Measurements from ENCODE around the gene TNFRSF8.

The TNFRSF8 gene

DNA sequence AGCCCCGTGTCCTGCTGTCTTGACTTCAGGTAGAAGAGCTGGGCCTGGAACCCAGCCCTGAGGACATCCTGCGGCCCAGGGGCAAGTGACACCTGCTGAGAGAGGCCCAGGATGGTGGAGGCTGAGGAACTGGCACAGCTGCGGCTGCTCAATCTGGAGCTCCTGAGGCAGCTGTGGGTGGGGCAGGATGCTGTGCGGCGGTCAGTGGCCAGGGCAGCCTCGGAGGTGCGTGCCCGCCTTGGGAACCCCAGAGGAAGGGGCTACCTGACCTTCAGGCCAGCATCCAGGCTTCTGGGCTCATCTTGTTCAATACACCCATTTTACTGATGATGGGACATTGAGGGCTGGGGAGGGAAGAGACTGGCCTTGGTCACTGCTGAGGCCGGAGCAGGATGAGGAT lies 41.5 kb upstream of the TNFRSF8 start:
- TF ChIP-seq, protein P1, sequence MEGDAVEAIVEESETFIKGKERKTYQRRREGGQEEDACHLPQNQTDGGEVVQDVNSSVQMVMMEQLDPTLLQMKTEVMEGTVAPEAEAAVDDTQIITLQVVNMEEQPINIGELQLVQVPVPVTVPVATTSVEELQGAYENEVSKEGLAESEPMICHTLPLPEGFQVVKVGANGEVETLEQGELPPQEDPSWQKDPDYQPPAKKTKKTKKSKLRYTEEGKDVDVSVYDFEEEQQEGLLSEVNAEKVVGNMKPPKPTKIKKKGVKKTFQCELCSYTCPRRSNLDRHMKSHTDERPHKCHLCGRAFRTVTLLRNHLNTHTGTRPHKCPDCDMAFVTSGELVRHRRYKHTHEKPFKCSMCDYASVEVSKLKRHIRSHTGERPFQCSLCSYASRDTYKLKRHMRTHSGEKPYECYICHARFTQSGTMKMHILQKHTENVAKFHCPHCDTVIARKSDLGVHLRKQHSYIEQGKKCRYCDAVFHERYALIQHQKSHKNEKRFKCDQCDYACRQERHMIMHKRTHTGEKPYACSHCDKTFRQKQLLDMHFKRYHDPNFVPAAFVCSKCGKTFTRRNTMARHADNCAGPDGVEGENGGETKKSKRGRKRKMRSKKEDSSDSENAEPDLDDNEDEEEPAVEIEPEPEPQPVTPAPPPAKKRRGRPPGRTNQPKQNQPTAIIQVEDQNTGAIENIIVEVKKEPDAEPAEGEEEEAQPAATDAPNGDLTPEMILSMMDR (IDR thresholded peaks at IDR 0.05; ENCODE audit: low read depth, low read length, missing control alignments), result no peak
- no peak for DNase-seq (ENCODE audit: low read depth)
- in situ Hi-C loops (cut with HindIII; ENCODE audit: low sequenced_read_pairs), result loop anchor here (5.0 kb wide), 1 partner anchor 39 kb away; the partner anchor contains the start of gene MFN2
- H3K4me3 ChIP-seq (ENCODE audit: low read depth, low read length), result no peak overlapping the region

DNA sequence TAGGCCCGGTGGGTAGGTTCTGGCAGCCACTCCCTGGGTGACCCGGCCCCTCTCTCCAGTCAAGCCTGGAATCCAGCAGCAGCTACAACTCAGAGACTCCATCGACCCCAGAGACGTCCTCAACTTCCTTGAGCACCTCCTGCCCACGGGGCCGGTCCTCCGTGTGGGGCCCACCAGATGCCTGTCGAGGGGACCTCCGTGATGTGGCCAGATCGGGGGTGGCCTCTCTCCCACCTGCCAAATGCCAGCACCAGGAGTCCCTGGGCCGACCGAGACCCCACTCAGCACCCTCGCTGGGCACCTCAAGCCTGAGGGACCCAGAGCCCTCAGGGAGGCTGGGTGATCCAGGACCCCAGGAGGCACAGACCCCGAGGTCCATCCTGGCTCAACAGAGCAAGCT lies 41.1 kb upstream of the TNFRSF8 start:
- TF ChIP-seq, protein P1 (IDR thresholded peaks at IDR 0.05; ENCODE audit: low read depth, low read length, missing control alignments), result no peak
- DNase-seq (ENCODE audit: low read depth), result no peak
- H3K4me3 ChIP-seq (ENCODE audit: low read depth, low read length), result no peak overlapping the region
- in situ Hi-C loops (cut with HindIII; ENCODE audit: low sequenced_read_pairs), result loop anchor here (5.0 kb wide), 1 partner anchor 40 kb away; the partner anchor contains the start of gene MFN2

DNA sequence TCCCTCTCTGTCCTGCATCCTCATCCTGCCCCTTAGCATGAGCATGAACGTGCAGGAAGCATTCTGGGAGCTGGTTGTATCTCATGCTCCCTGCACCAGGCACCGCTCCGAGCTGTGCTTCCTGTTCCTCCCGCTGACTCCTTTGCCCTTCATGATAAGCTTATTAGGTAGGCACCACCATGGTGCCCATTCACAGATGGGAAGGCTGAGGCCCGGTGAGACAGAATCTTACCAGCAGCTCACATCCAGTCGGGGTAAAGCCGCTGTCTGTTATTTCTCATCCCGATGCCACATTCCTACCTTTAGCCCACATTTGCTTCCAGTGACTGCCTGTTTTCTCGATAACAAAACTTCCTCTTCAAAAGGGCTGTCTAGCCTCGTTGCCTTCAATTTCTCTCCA lies 36.5 kb upstream of the TNFRSF8 start:
- in situ Hi-C loops (cut with HindIII; ENCODE audit: low sequenced_read_pairs), result no loop called here
- no peak overlapping the region for H3K4me3 ChIP-seq (ENCODE audit: low read depth, low read length)
- TF ChIP-seq, protein P1 (IDR thresholded peaks at IDR 0.05; ENCODE audit: low read depth, low read length, missing control alignments), result no peak
- no peak for DNase-seq (ENCODE audit: low read depth)

DNA sequence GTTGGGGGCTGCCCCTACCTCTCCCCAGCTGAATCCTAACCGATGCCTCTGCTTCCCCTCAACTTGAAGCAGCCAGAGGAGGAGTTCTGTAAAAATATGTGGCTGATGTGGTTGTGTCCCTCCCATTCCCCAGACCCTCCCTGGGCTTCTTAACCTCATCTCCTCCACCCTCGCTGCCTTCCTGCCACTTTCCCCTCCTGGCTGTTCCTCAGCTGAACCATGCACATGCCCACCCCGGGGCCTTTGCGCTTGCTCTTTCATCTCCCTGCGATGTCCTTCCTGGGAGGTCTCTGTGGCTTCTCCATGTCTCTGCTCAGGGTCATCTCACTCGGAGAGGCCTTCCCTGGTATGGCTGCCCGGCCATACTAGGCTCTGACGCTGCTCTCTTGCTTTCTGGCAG lies 34.9 kb upstream of the TNFRSF8 start:
- DNase-seq (ENCODE audit: low read depth), result no peak
- H3K4me3 ChIP-seq (ENCODE audit: low read depth, low read length), result no peak overlapping the region
- in situ Hi-C loops (cut with HindIII; ENCODE audit: low sequenced_read_pairs), result no loop called here
- TF ChIP-seq, protein P1 (IDR thresholded peaks at IDR 0.05; ENCODE audit: low read depth, low read length, missing control alignments), result no peak

DNA sequence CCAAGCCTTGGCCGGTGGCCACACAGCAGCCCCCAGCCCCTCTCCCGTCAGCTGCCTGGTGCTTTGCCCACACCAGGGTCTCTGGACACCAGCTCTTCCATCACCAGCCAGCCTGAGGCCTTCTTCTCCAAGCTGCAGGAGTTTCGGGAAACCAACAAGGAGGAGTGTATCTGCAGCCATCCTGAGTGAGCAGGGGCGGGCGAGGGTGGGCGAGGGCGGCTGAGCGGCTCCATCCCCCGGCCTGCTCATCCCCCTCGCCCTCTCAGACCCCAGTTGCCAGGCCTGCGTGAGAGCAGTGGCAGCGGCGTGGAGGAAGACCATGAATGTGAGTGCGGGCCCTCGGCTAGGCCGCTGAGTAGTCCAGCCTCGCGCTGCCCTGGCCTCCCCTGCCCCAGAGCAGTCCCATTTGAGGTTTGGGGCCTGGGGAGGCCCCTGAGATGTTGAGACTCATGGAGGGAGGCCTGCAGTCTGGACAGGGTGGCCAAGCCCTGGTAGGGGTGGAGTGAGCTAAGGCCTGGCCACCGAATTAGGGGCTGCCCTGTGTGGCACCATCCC lies 34.1 kb upstream of the TNFRSF8 start:
- TF ChIP-seq, protein P1 (IDR thresholded peaks at IDR 0.05; ENCODE audit: low read depth, low read length, missing control alignments), result no peak
- in situ Hi-C loops (cut with HindIII; ENCODE audit: low sequenced_read_pairs), result no loop called here
- no peak overlapping the region for H3K4me3 ChIP-seq (ENCODE audit: low read depth, low read length)
- DNase-seq (ENCODE audit: low read depth), result no peak

DNA sequence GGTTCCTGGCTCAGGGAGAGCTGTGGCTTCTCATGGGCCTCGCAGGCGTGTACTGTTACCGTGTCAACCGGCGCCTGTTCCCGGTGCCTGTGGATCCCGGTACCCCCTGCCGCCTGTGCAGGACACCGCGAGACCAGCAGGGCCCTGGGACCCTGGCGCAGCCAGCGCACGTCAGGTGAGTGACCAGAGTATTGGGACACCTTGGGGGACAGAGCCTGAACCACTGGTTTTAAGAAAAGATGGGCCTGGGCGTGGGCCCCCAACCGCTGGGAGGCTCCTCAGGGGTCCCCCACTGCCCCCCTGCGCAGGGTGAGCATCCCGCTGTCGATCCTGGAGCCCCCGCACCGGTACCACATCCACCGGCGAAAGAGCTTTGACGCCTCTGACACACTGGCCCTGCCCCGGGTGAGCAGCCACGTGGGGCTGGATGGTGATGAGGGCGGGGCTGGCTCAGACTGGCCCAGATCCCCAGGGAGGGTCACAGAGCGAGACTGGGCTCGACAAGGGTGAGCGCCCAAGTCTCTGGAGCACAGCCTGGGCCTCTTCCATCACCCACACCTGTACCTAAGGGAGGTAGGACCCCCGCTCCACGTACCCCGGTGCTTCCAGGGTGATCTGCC lies 33.3 kb upstream of the TNFRSF8 start:
- H3K4me3 ChIP-seq (ENCODE audit: low read depth, low read length), result no peak overlapping the region
- TF ChIP-seq, protein P1 (IDR thresholded peaks at IDR 0.05; ENCODE audit: low read depth, low read length, missing control alignments), result no peak
- in situ Hi-C loops (cut with HindIII; ENCODE audit: low sequenced_read_pairs), result no loop called here
- DNase-seq (ENCODE audit: low read depth), result no peak
